NCI-H748 (cell line): ENCODE data around the gene GTF3C2.
"Not testable (repeated sequence)": the region's sequence is repeated elsewhere in the genome, so short reads cannot be mapped to it uniquely, and the experiment has no call there.

ENCODE experiments used
- DNase-seq: peaks from one replicate; lab custom pipeline; 2025; ENCODE audit not compliant: unreplicated experiment; lab: John Stamatoyannopoulos, UW

GTF3C2 gene

DNA sequence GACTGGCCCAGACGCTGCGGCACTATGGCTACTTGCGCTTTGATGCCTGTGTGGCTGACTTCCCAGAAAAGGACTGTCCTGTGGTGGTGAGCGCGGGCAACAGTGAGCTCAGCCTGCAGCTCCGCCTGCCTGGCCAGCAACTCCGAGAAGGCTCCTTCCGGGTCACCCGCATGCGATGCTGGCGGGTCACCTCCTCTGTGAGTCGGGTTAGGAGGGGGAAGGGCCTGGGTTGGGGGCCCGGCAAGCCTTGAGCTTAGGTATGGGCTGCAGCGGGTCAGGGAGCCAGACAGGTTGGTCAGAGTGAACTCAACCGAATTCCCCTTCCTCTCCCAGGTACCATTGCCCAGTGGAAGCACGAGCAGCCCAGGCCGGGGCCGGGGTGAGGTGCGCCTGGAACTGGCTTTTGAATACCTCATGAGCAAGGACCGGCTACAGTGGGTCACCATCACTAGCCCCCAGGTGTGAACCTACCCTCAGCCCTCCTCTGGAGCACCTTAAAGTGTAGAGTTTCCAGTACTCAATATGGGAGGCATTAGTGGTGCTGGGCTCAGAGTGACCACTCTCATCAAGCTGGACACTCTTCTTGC lies 19.0 kb upstream of the GTF3C2 start:
- DNase-seq, result no peak

- DNase-seq, result no peak
Measured at GRCh38 chr2:27373567-27373966, 17.0 kb upstream of the GTF3C2 start.

DNA sequence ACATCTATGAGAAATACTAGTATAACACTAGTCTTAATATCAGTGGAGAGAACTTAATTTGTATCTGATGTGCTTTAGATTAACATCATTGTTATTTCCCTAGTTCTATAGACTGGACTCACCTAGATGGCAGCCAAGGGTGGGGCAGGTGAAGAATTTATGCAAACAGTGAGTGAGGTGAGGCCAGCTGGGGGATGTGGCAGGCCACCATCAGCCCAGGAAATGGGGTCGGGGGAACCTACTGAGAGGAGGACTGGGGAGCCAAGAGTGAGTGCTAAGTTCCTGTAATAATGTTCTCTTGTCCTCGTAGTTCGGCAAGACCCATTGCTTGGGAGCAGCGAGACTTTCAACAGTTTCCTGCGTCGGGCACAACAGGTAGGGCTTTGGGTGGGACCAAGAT lies 16.4 kb upstream of the GTF3C2 start:
- DNase-seq, result no peak

GRCh38 chr2:27370816-27371620 lies 14.5 kb upstream of the GTF3C2 start:
- peak; percentile 48 for DNase-seq

DNA sequence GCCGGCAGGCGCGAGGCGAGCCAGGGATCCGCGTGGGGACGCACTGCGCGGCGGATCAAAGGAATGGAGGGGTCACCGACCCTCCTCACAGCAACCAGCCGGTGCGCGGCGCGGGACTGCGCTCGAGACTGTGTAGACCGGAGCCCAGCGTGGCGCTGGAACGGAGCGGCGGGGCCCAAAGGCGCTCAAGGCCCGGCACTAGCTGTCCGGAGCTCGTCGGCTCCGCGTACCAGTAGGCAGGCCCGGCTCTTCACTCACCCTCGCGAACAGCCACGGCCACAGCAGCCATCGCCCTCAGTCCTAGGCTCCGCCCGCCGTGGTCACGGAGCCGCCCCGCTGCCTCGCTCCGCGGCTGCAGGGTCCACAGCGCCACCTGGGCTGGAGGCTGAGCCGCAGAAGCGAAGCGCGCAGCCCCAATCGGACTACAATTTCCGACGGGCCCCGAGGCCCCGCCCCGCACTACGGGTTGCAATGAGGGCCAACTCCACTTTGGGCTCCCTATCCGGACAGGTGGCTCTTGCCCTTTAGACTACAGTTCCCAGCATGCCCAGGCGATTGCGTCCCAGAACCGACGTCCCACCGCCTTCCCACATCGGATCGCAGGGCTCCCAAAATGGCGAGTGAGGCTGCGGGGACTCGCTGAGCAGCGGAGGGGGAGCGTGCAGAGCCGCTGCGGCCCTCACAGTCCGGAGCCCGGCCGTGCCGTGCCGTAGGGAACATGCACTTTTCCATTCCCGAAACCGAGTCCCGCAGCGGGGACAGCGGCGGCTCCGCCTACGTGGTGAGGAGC lies 13.7 kb upstream of the GTF3C2 start, which contains the start of the genes EIF2B4 and SNX17:
Gene EIF2B4 (minus strand): TSS at position 313 of the 790 bp plus-strand sequence. CDS start 24 bp downstream, at position 289.
Gene SNX17 (plus strand): TSS at position 591 of the 790 bp plus-strand sequence. CDS start 128 bp downstream, at position 719.
- DNase-seq, result peak; percentile 99

GRCh38 chr2:27369471-27370025 lies 13.0 kb upstream of the GTF3C2 start:
- peak; percentile 80 for DNase-seq

GRCh38 chr2:27363933-27364332 lies 7.4 kb upstream of the GTF3C2 start:
- no peak for DNase-seq

DNA sequence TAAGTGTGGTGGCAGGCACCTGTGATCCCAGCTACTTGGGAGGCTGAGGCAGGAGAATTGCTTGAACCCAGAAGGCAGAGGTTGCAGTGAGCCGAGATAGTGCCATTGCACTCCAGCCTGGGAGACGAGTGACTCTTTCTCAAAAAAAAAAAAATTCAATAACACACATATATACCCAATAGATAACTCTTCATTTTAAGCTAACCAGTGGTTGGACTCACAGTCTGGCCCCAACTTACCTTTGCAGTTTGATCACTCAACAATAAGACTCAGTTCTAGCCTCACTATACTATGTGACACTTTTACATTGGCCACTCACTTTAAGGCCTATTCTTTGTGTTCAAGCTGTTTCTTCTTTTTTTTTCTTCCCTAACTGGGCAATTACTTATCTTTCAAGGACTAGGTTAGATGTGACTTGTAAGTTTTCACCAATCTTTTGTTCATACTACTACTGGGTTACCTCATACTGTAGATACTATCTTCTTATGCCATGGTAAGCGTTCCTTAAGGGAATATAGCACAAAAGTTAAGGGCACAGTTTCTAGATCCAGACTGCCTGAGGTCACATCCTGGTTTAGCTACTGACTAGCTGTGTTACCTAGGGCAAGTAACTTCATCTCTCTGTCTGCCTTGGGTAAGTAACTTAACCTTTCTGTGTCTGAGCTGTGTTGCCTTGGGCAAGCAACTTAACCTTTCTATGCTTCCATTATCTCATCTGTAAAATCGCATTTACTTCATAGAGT lies 6.3 kb upstream of the GTF3C2 start:
- no peak for DNase-seq

- DNase-seq, result peak; percentile 73
Measured at GRCh38 chr2:27356056-27356381, 545 bp downstream of the GTF3C2 start.

DNA sequence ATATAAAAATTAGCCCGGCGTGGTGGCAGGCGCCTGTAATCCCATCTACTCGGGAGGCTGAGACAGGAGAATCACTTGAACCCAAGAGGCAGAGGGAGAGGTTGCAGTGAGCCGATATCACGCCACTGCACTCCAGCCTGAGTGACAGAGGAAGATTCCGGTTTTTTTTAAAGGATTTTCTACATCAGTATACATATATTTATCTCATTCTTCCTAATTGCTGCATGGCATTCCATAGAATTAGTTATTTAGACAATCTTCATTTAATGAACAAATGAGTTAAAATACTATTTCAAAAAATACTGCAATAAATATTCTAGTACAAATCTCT lies 2.0 kb downstream of the GTF3C2 start:
- DNase-seq, result no peak

DNA sequence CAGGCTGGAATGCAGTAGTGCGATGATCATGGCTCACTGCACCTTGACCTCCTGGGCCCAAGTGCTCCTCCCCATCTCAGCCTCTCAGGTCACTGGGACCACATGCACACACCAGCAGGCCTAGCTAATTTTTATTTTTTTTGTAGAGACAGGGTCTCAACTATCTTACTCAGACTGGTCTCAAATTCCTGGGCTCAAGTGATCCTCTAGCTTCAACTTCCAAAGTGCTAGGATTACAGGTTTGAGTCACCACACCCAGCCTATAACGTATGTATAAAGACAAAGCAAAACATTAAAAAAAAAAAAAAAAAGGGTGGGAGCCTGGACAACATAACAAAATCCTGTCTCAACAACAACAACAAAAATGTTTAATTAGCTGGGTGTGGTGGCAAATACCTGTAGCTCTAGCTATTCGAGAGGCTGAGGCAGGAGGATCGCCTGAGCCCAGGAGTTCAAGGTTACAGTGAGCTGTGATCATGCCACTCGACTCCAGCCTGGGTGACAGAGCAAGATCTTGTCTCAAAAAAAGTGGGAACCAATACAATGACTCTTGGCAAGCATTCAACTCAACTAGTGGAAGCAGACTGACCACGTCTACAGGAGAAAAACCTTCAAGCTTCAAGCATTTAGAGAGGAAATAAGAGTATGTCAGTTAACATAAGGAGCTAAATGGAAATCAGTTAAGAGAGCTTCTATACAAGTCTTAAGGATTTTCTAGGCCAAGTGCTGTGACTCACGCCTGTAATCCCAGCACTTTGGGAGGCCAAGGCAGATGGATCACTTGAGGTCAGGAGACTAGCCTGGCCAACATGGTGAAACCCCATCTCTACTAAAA lies 2.6 kb downstream of the GTF3C2 start:
- DNase-seq, result no peak

DNA sequence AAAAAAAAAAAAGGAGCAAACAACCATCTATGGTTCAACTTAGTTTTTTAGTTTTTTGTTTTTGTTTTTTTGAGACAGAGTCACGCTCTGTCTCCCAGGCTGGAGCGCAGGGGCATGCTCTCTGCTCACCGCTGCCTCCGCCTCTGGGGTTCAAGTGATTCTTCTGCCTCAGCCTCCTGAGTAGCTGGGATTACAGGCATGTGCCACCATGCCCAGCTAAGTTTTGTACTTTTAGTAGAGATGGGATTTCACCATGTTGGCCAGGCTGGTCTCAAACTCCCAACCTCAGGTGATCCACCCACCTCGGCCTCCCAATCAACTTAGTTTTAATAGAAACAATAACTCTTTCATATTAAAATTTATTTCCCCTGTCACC lies 3.2 kb downstream of the GTF3C2 start:
- DNase-seq, result not testable (repeated sequence)

DNA sequence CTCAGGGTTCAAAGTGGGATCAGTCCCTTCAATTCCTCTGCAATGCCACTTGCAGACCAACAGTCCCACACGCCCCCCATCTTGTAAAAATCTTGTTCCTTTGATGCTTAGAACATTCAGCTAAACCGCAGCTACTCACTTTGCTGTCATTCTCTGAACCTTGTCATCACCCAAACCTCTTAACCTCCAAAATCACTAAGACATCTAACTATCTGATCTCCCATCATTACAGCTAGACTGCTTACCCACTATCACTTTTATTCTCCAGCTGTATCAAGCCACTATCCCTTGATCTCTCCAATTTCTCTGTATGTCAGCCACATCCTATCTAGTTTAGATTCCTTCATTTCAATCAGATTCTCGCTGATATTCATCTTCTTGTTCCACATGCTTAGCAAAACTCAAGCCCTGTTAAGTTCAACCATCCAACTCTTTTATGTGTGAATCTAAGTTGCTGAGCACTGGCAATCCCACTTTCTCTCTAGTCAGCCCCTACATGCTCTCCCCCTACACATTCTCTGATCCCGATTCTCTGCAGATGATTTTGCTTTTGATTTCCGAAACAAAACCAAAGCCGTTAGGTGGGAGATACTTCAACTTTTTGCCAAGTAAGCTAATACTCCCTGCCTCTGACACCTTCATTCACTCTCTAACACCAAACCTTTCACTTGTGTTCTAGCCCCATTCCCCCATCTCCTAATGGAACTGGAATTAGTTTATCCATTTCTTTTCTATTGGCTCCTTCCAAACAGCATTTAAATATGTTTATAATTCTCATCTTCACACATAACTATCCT lies 4.6 kb downstream of the GTF3C2 start:
- DNase-seq, result no peak

DNA sequence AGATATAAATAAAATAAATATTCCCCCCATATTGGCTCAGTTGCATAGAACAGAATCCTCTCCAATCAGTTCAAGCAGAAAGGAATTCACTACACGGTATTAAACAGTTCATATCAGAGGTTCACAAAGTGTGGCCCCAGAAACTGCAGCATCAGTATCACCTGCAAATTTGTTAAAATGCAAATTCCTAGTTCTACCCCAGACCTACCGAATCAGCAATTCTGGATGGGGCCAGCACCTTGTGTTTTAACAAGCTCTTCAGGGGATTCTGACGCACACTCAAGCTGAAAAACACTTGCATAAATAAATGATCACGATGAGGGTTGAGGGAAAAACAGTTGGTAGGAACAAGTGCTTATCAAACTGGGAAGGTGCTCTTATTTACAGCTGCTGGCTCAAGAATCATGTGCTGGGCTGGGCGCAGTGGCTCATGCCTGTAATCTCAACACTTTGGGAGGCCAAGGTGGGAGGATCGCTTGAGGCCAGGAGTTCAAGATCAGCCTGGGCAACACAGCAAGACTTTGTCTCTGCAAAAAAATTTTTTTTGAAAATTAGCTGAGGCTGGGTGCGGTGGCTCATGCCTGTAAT lies 6.4 kb downstream of the GTF3C2 start:
- no peak for DNase-seq

- DNase-seq, result no peak
Measured at GRCh38 chr2:27347641-27348040, 8.9 kb downstream of the GTF3C2 start.

- DNase-seq, result no peak
Measured at GRCh38 chr2:27336173-27336572, 20.4 kb downstream of the GTF3C2 start.

DNA sequence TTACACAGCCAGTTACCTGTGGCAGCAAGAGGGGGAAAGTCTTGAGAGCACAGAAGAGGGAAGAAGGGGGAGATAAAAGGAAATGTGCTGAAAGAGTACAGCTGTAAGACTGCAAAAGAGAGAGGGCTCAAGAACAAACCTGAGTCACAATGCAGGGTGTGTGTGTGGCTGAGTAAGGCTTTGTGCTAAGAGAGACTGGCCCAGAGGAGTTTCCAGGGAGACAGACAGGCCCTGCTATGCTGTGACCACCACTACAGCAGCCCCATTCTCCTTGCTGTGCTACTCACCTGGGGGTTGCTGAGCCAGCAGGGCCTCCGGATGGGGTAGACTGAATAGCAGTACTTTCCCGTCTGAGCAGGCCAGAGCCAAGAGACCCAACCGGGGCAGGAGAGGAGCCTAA lies 21.3 kb downstream of the GTF3C2 start:
- DNase-seq, result no peak

- DNase-seq, result no peak
Measured at GRCh38 chr2:27324720-27325119, 31.8 kb downstream of the GTF3C2 start.
